Lower leg skin (tissue), 3 donors: ENCODE measurements around the gene PIP4P1.

Experiments
- CTCF ChIP-seq, 3 donors: fragments of 450-650 bp; IDR thresholded peaks; one replicate each; pipeline ENCODE4 v1.5.1; 2016; ENCODE audit warnings: antibody characterized with exemption in 3 of 3, mild to moderate bottlenecking in 3 of 3, moderate library complexity in 2 of 3
- POLR2A ChIP-seq, 2 donors: fragments of 450-650 bp; IDR thresholded peaks; one replicate each; pipeline ENCODE4 v1.6.1; 2016 to 2017; ENCODE audit warnings: antibody characterized with exemption in 2 of 2, mild to moderate bottlenecking in 1 of 2, moderate library complexity in 1 of 2

- no peak for TF ChIP-seq CTCF (IDR thresholded peaks at IDR 0.05)
- TF ChIP-seq POLR2A (IDR thresholded peaks at IDR 0.05), result no peak
Measured at GRCh38 chr14:20409226-20409625, 52.0 kb downstream of the PIP4P1 start.
